NCI-H1417 treated with DMSO at 0.1 percent for 48 hours (cell line): Measurements from ENCODE around the gene XDH.

Source experiments
- DNase-seq: peaks from one replicate; lab custom pipeline; 2025; lab: John Stamatoyannopoulos, UW

Gene XDH

DNA sequence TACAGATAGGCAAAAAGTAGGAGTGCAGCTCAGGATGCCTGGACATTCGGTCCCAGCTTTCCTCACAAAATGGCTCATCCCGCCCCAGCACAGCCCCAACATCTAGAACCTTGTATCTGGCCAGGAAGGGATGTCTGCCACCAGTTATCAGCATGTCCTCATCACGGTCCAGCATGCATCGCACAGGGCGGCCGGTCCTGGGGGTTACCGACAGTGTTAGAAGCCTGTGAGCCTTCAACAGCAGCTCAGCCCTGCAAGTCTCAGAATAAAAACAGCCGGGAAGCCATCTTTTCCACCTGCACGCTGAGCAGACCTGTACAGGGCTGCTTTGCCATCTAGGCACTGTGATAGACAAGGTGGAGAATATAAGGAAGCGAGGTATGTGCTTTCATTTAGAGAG, 49.2 kb downstream of the XDH start:
- DNase-seq: no peak

GRCh38 chr2:31363956-31364750, 50.4 kb downstream of the XDH start:
- DNase-seq: no peak

GRCh38 chr2:31362581-31362980, 52.0 kb downstream of the XDH start:
- no peak for DNase-seq

DNA sequence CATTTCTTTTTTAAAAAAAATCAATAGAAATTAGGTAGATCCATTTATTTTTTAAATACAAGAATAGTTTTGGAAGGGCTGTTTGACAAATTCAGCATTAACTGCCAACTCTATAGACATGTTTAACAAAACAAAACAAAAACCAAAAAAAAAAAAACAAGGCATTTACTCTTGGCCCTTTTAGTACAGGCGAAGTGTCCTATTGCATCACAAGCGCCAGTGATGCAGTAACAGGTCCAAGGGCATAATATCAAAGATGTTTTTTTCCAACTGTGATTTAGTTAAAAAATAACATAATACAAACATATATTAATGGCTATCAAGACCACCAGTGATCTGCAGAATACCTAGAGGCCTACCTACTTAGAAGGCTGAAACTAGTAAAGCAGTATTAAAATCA, 55.3 kb downstream of the XDH start:
- no peak for DNase-seq

DNA sequence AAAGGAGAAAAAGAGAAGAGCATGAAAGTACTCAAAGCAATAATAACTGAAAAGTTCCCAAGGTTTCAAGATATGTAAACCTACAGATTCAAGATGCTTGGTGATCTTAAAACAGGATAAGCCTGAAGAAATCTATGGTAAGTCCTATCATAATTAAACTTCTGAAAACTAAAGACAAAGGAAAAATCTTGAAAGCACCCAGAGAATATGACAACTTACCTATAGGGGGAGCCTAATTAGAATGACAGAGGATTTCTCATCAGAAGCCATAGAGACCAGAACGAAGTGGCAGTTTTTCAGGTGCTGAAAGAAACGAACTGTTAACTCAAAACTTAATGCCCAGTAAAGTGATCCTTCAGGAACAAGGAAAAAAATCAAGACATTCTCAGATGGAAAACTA, 59.7 kb downstream of the XDH start:
- no peak for DNase-seq

DNA sequence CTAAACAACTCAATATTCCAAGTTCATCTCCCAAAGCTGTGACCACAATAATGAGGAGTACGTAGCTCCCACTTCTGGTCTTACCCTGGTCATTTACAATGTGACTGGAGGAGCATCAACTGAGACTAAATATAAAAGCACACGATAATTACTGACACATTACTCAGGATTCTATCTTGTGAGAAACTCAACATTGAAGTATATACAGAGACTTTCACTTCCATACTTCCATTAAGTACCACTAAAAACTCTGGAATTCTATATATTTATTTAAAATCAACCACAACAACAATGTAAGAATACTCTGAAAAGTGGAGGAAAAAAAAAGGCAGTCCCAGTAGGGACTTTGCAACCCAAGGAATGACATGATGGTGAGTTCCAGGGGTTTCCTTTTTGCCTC, 61.4 kb downstream of the XDH start:
- no peak for DNase-seq

DNA sequence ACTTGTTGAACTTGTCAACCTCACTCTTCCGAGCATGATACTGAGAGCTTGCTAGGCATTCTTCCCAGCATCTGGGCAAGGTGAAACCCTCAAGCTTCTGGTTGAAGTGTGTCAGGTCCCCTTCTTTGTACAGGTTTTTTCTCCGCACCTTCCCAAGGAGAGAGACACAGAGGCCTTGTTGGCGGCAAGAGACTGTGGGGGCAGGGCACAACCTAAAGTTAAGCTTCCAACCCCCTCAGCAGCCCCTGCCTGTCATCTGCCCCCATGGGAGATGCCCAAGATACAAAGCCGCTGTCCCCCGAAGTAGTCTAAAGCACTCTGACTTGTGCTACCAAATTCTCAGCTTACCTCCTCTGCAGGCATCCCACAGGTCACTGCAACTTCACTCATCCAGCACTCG, 64.9 kb downstream of the XDH start:
- no peak for DNase-seq

DNA sequence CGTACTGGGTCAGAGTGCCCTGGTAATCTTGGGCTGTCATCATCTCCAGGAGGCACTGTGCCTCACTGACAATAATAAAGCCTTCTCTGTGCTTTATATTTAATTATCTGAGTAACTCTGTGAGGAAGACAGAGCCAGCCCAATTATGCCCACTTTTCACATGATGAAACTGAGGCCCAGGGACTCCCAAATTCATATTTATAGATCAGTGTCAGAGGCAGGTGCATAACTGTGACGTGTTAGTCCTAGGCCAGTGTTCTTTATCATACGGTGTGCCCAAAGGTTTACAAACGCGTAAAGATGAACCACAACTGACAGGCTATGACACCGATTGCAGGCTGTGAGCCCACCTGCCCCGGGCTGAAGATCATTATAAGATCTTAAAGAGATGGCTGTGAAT, 65.4 kb downstream of the XDH start:
- no peak for DNase-seq

DNA sequence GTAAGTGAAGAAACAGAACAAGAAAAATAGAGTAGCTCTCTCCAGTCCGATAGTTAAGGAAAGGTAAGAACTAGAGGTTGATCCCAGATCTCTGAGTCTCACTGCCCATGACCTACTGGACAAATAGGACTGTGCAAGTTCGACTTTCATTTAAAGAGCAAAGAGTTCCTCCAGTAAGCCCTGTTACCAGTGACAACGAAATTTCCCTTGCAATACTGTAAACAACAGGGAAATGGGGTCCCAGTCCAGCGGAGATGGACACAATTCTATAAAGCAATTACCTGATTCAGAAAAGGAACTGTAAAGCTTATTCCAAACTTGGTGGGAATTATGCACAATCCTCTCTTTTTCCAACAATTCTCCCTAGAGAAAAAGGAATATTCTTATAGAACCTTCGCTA, 65.9 kb downstream of the XDH start:
- no peak for DNase-seq

DNA sequence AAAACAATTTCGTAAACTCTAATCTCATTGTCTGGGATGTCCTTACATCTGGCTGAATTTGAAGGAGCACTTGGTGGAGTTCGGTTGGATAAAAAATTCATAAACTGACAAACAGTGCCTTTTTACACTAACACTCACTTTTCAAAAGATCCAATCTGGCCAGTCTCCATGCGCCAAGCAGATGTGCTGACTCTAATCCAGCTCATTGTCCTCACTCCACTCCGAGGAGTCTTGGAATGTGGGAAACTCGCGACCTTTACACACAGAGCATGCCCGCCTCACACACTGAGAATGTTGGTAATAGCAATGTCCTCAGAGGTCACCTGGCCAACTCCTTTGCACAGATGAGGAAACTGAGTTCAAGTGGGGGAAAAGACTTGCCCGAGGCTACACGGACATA, 66.8 kb downstream of the XDH start:
- no peak for DNase-seq

- DNase-seq: no peak
Measured at GRCh38 chr2:31347319-31347718, 67.2 kb downstream of the XDH start.

- no peak for DNase-seq
Measured at GRCh38 chr2:31344447-31344846, 70.1 kb downstream of the XDH start.

GRCh38 chr2:31341351-31341750, 73.2 kb downstream of the XDH start:
- no peak for DNase-seq

DNA sequence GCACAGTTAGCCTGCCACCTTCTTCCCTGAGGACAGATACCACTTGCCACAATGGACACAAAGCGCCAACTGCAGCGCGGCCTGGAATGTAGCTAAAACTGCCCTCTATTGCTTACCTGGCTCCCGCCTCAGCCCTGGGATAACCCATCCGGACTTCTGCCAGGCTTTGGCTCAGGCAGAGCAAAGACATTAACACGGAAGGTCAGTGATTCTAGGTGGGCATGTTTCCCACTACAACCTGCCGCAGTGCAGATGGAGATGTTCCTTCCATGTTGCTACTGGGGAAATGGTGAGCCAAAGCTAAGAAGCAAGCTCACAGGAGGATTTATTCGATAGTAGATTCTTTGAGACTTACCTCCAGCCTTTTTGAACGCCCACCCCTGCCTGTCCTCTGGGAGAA, 74.8 kb downstream of the XDH start:
- no peak for DNase-seq

- no peak for DNase-seq
Measured at GRCh38 chr2:31337860-31338259, 76.7 kb downstream of the XDH start.

DNA sequence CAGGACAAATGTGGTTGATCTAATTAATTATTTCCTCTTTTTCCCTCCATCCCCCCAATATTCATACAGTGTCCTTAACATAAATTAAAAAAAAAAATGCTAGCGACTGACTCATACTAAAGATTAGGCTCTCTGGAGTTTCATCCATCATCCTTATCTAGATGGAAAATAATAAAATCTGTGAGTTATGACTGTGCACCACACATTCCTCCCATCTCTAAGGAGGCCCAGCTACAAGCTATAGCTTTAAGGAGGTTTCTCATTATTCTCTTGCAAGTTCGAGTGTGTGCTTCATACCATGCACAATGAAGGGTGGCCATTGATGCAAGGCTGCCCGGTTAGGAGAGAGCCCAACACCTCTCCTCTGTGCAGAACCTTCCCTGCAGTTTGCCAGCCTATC, 77.3 kb downstream of the XDH start:
- no peak for DNase-seq

- DNase-seq: no peak
Measured at GRCh38 chr2:31335921-31336585, 78.5 kb downstream of the XDH start.

- DNase-seq: no peak
Measured at GRCh38 chr2:31334311-31335026, 80.1 kb downstream of the XDH start.

DNA sequence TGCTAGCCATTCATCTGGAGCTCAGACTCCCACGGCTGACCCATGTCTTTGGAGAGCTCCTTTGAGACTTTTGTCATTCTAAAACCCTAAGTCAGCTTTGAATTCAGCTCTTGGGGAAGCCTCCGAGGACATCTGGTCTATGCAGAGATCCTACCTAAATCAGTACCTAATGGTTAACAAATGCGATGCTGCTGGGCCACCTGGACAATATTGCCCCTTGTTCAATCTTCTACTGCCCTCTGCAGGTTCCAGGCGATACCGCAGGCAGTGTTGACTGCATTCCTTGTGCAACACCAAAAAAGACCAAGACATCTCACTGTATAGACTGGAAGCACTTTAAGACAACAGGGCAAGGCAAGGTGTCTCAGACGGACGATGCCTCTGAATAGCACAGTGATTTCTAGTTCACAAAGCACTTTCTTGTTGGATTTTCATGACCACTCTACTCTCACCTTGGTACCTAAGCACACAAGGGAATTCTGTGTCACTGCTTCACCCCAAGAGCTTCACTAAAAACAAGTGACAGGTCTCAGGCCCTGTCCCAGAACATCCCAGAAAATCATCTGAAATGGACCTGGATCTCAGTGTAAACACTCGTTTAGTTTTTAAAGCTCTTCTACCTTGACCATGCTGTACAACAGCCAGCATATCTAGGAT, 80.9 kb downstream of the XDH start:
- DNase-seq: peak; percentile 85

- DNase-seq: no peak
Measured at GRCh38 chr2:31333046-31333445, 81.5 kb downstream of the XDH start.

DNA sequence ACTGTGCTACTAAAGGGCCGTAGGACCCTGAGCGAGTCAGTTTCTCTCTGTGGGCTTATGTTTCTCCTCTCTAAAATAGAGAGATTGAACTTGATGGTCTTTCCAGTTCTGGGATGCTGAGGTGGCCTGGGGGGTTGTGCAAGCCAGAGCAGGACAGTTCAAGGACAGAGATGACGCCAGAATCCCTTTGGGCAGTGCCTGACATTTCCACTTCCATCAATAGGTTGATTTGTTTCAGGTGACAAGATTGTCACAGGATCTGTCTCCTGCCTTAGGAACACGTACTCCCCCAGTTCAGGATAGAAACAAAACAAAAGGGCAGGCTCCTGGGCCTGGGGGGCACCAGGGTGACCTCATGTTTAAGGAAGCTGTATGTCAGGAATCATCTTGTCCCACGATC, 82.0 kb downstream of the XDH start:
- DNase-seq: no peak

DNA sequence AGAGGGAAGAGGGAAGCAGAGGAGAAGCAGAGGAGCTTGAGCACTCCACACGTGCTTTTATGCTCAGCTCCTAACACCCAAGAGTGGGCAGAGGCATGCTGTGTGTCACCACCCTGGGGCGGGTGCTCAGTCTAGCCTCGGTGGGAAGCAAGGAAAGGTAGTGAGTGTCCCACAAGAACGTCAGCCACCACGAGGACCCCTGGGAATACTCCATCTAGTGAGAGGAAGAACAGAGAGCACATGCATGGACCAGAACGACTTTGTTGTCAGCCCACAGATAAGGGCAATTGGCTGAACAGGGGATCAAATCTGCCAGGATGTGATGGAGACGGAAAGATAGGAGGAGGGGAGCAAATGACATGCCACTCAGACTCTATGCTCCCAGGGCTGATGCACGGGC, 83.4 kb downstream of the XDH start:
- DNase-seq: no peak
